Measurements from ENCODE around the gene SP100.

SP100 gene

DNA sequence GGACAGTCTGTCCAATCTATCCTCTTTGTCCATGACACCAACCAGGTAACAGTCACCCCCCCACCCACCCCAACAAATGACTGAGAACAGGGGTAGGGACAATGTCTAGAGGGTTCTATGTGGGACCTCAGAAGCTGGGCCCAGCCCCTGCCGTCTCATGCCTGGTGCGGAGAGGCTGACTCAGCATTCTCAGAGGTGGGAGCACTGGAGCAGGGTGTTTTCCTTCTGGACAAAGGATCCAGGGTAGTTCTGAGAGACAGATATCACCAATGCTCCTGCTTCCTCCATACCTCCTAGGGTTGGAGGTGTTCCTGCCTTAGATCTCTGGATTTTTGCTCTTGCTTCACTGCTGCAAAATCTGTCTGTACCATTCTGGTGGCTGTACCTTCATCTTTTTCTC, 33.9 kb upstream of the SP100 start (continued):
- TF ChIP-seq, protein P1, sequence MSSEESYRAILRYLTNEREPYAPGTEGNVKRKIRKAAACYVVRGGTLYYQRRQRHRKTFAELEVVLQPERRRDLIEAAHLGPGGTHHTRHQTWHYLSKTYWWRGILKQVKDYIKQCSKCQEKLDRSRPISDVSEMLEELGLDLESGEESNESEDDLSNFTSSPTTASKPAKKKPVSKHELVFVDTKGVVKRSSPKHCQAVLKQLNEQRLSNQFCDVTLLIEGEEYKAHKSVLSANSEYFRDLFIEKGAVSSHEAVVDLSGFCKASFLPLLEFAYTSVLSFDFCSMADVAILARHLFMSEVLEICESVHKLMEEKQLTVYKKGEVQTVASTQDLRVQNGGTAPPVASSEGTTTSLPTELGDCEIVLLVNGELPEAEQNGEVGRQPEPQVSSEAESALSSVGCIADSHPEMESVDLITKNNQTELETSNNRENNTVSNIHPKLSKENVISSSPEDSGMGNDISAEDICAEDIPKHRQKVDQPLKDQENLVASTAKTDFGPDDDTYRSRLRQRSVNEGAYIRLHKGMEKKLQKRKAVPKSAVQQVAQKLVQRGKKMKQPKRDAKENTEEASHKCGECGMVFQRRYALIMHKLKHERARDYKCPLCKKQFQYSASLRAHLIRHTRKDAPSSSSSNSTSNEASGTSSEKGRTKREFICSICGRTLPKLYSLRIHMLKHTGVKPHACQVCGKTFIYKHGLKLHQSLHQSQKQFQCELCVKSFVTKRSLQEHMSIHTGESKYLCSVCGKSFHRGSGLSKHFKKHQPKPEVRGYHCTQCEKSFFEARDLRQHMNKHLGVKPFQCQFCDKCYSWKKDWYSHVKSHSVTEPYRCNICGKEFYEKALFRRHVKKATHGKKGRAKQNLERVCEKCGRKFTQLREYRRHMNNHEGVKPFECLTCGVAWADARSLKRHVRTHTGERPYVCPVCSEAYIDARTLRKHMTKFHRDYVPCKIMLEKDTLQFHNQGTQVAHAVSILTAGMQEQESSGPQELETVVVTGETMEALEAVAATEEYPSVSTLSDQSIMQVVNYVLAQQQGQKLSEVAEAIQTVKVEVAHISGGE (tag by site-specific recombination; conservative IDR thresholded peaks at IDR 0.05; ENCODE audit: low read depth), result no peak
- TF ChIP-seq, protein P2, sequence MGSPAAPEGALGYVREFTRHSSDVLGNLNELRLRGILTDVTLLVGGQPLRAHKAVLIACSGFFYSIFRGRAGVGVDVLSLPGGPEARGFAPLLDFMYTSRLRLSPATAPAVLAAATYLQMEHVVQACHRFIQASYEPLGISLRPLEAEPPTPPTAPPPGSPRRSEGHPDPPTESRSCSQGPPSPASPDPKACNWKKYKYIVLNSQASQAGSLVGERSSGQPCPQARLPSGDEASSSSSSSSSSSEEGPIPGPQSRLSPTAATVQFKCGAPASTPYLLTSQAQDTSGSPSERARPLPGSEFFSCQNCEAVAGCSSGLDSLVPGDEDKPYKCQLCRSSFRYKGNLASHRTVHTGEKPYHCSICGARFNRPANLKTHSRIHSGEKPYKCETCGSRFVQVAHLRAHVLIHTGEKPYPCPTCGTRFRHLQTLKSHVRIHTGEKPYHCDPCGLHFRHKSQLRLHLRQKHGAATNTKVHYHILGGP (tag by site-specific recombination; IDR thresholded peaks at IDR 0.05), result no peak
- no peak for TF ChIP-seq SP2 (tag by site-specific recombination; IDR thresholded peaks at IDR 0.05)
- TF ChIP-seq, protein P3, sequence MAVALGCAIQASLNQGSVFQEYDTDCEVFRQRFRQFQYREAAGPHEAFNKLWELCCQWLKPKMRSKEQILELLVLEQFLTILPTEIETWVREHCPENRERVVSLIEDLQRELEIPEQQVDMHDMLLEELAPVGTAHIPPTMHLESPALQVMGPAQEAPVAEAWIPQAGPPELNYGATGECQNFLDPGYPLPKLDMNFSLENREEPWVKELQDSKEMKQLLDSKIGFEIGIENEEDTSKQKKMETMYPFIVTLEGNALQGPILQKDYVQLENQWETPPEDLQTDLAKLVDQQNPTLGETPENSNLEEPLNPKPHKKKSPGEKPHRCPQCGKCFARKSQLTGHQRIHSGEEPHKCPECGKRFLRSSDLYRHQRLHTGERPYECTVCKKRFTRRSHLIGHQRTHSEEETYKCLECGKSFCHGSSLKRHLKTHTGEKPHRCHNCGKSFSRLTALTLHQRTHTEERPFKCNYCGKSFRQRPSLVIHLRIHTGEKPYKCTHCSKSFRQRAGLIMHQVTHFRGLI (tag by site-specific recombination; IDR thresholded peaks at IDR 0.05), result no peak
- no peak for TF ChIP-seq TCF7L2 (IDR thresholded peaks at IDR 0.05; ENCODE audit: borderline replicate concordance, low read depth, low read length)
- TF ChIP-seq SCRT2 (tag by site-specific recombination; IDR thresholded peaks at IDR 0.05), result no peak
- TF ChIP-seq YY2 (tag by site-specific recombination; IDR thresholded peaks at IDR 0.05), result no peak
- no peak for TF ChIP-seq EGR2 (tag by site-specific recombination; IDR thresholded peaks at IDR 0.05; ENCODE audit: low read depth)
- TF ChIP-seq ZNF555 (tag by site-specific recombination; conservative IDR thresholded peaks at IDR 0.05), result no peak

DNA sequence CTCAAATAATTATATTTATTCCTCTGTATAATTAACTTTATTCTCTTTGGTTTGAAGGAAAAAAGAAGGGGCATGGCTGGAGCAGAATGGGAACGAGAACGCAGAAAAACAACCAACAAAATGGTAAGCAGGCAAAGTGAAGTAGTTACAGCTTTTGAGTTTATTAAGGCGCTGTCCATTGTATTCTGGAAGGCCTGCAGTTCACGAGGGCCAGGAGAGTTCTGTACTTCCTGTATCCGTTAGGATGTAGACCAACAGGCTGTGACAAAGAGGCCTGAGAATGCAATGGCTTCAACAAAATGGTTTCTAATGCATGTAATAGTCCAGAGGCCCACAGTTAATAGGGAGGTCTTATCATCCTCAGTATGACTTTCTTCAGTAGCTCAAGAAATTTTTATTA, 32.5 kb upstream of the SP100 start:
- TF ChIP-seq, protein P4, sequence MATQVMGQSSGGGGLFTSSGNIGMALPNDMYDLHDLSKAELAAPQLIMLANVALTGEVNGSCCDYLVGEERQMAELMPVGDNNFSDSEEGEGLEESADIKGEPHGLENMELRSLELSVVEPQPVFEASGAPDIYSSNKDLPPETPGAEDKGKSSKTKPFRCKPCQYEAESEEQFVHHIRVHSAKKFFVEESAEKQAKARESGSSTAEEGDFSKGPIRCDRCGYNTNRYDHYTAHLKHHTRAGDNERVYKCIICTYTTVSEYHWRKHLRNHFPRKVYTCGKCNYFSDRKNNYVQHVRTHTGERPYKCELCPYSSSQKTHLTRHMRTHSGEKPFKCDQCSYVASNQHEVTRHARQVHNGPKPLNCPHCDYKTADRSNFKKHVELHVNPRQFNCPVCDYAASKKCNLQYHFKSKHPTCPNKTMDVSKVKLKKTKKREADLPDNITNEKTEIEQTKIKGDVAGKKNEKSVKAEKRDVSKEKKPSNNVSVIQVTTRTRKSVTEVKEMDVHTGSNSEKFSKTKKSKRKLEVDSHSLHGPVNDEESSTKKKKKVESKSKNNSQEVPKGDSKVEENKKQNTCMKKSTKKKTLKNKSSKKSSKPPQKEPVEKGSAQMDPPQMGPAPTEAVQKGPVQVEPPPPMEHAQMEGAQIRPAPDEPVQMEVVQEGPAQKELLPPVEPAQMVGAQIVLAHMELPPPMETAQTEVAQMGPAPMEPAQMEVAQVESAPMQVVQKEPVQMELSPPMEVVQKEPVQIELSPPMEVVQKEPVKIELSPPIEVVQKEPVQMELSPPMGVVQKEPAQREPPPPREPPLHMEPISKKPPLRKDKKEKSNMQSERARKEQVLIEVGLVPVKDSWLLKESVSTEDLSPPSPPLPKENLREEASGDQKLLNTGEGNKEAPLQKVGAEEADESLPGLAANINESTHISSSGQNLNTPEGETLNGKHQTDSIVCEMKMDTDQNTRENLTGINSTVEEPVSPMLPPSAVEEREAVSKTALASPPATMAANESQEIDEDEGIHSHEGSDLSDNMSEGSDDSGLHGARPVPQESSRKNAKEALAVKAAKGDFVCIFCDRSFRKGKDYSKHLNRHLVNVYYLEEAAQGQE (tag by site-specific recombination; IDR thresholded peaks at IDR 0.05), result peak; percentile 57; the same call in 1 of the 2 replicates
- no peak for TF ChIP-seq ZNF24 (tag by site-specific recombination; IDR thresholded peaks at IDR 0.05)
- Histone ChIP-seq H3K4me3 (ENCODE audit: low read depth, low read length) (no peak overlapping the region), H3K4me1 (ENCODE audit: control insufficient read depth, insufficient read depth, low read length) (no peaks in the 10 kb centered on the region), H3K36me3 (ENCODE audit: control insufficient read depth in 2 of 2, insufficient read depth in 1 of 2, low read length in 2 of 2) (peaks cover 0 to 10% of the 10 kb centered on the region in 2 experiments; a peak in 1 of 3 replicates), H3K9me3 (ENCODE audit: control insufficient read depth, insufficient read depth, low read depth, low read length) (no peaks in the 10 kb centered on the region), H3K27ac (ENCODE audit: extremely low read depth, low read depth, low read length) (no peak overlapping the region)
- ChIA-PET CTCF (interaction anchor here (0.5 kb wide), 1 partner anchor 188 kb away, joined by 3 read pairs; no protein-coding TSS in a partner anchor), POLR2A (no interaction called here)

DNA sequence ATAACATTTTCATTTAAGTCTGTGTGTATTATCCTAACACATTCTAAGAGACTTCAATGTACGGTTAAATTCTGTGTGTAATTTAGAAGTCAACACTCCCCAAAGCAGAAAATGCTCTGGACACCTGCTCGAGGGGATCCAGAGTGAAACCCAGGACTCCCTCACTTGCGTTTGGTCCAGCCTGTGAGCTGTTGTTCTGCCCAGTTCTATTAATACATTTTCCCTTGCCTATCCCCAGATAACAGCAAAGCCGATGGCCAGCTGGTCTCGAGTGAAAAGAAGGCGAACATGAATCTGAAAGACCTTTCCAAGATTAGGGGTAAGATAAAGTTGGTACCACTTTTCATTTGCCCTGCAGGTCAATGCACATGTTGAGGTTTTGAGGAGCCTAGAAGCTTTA, 31.0 kb upstream of the SP100 start:
- CTCF ChIA-PET, result no interaction called here
- POLR2A ChIA-PET, result no interaction called here
- Histone ChIP-seq H3K9me3 (ENCODE audit: control insufficient read depth, insufficient read depth, low read depth, low read length) (no peaks in the 10 kb centered on the region), H3K4me1 (ENCODE audit: control insufficient read depth, insufficient read depth, low read length) (no peaks in the 10 kb centered on the region), H3K4me3 (ENCODE audit: low read depth, low read length) (no peak overlapping the region), H3K36me3 (ENCODE audit: control insufficient read depth in 2 of 2, insufficient read depth in 1 of 2, low read length in 2 of 2) (peaks cover 0 to 23% of the 10 kb centered on the region in 2 experiments; a peak in 1 of 3 replicates), H3K27ac (ENCODE audit: extremely low read depth, low read depth, low read length) (no peak overlapping the region)
- TF ChIP-seq ZNF585B (tag by site-specific recombination; IDR thresholded peaks at IDR 0.05), result no peak
- TF ChIP-seq ZNF670 (tag by site-specific recombination; IDR thresholded peaks at IDR 0.05; ENCODE audit: low read depth), result no peak
- TF ChIP-seq ZEB2 (tag by site-specific recombination; IDR thresholded peaks at IDR 0.05), result no peak
- TF ChIP-seq, protein P5, sequence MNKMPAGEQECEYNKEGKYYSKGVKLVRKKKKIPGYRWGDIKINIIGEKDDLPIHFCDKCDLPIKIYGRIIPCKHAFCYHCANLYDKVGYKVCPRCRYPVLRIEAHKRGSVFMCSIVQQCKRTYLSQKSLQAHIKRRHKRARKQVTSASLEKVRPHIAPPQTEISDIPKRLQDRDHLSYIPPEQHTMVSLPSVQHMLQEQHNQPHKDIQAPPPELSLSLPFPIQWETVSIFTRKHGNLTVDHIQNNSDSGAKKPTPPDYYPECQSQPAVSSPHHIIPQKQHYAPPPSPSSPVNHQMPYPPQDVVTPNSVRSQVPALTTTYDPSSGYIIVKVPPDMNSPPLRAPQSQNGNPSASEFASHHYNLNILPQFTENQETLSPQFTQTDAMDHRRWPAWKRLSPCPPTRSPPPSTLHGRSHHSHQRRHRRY (tag by site-specific recombination; IDR thresholded peaks at IDR 0.05), result no peak
- TF ChIP-seq ZNF140 (tag by site-specific recombination; IDR thresholded peaks at IDR 0.05), result no peak
- no peak for TF ChIP-seq ZNF677 (tag by site-specific recombination; IDR thresholded peaks at IDR 0.05)
- TF ChIP-seq ZNF473 (tag by site-specific recombination; IDR thresholded peaks at IDR 0.05), result no peak
- no peak for TF ChIP-seq ZNF416 (tag by site-specific recombination; IDR thresholded peaks at IDR 0.05)
- TF ChIP-seq ZNF560 (tag by site-specific recombination; IDR thresholded peaks at IDR 0.05; ENCODE audit: borderline replicate concordance), result no peak
- no peak for TF ChIP-seq ZNF776 (tag by site-specific recombination; IDR thresholded peaks at IDR 0.05; ENCODE audit: borderline replicate concordance)
- no peak for TF ChIP-seq RBAK (tag by site-specific recombination; IDR thresholded peaks at IDR 0.05)
- no peak for TF ChIP-seq SCRT1 (tag by site-specific recombination; IDR thresholded peaks at IDR 0.05; ENCODE audit: borderline replicate concordance)

Data from HEK293 (cell line).